ENCODE data around the gene CAGE1.

CAGE1 gene

DNA sequence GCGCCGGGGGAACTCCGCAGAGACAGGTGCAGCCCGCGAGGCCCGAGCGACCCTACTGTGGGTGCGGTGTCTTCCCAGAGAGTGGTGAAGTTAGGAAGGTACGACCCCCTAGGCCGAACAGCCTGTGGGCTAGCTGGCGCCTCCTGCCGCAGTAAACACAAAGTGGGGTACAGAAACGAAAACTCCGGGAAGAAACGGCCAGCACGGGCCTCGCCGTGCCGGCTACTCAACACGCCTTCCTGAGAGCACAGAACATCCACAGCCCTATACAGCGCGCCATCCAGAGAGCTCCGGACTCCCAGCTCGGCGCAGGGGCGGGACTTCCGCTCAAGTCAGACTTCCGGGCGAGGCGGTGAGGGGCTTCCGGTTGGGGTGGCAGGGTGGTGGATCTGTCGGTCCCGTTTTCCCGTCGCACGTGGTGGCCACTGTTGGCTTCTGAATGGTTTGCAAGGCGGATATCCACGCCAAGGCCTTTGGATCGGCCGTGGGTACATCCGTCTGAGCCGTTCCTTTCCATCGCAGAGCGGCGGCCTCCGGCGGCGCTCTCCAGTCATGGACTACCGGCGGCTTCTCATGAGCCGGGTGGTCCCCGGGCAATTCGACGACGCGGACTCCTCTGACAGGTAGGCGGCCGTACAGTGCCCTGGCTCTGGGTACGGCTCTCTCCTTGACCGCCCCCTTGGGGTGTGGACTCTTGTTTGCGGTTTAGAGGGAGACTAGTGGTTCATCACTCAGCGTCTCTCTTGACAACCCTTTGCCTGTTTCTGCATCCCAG, at the start of gene CAGE1, which contains the start of gene RIOK1:
Gene CAGE1 (minus strand): TSS at position 292 of the 775 bp plus-strand sequence. CDS start 2,569 bp downstream, outside the sequence.
Gene RIOK1 (plus strand): TSS at position 358 of the 775 bp plus-strand sequence. CDS start 195 bp downstream, at position 553.
- peak; percentile 88 for DNase-seq (ENCODE audit: low read depth)

- DNase-seq (ENCODE audit: low read depth), result no peak
Observed at GRCh38 chr6:7439228-7439627, 49.7 kb upstream of the CAGE1 start.

DNA sequence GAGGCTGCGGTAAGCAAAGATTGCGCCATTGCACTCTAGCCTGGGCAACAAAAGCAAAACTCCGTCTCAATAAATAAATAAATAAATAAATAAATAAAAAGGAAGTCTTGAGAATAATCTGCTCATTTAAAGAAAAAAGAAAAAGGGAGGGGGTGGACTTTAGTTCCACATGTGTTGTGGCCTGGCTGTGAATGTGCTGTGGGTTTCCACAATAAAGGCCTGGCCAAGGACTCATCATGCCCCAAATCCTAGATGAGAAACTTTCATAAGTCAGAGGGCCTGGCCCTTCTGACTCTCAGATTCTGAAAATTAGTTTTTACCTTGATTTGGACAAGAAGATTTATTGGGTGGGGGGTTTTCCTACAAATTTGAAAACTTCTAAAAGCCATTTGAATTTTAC, 48.5 kb upstream of the CAGE1 start:
- no peak for DNase-seq (ENCODE audit: low read depth)

DNA sequence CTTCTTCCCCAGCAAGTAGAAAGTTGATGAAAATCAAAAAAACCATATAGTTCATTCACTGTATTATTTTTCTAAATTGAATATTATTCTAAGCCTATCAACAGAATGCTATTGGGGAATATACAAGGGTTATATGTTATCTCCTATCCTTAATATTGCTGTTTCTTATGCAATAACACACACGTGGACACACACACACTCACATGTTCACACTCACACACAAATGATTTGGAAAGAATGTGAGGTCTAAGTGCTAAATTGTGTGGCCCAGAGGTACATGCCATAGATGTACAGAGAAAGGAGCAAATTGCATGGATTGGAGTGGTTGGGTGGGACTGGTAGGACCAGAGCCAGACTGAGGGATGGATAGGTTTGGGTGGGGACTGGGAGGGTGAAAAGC, 45.1 kb upstream of the CAGE1 start:
- no peak for DNase-seq (ENCODE audit: low read depth)

DNA sequence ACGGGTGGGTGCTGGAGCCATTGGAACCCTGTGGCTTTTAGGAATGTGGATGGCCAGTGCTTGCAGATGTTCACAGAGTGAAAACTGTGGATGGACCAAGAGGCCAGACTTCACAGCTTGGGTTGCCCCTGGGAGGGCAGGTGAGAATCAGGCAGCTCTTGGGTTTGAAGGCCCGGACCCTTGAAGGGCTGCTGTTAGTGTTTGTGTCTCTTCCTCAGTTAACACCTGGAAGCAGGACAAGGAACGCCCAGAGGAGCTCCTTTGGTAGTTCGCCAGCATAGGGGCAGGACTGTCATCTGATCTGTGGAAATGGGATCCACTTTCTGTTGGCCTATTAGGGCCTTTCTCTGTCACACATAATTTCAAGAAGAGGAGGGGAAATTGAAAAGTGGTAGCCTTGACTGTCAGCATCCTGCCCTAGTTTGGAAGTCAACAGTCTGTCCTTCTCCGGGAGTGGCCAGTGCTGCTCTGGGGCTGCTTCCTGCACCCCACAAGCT, 43.6 kb upstream of the CAGE1 start:
- no peak for DNase-seq (ENCODE audit: low read depth)

GRCh38 chr6:7432391-7433120, 43.0 kb upstream of the CAGE1 start:
- DNase-seq (ENCODE audit: low read depth), result no peak

- no peak for DNase-seq (ENCODE audit: low read depth)
Observed at GRCh38 chr6:7431674-7432390, 42.3 kb upstream of the CAGE1 start.

DNA sequence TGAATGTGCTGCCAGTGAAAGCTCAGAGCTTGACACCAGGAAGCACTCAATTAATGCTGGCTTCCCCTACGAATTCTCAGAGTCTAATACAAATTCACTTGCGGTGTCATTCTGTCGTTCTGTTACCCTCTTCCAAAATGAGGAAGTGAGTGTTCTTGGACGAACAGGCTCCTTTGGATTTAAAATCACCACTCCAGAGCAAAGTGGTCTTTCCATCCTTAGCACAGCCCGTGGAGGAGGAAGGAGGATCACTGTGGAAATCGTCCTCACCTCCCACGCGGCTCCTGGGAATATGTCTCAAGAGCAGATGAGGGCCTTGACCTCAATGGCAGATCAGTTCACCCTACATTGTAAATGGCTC, 41.8 kb upstream of the CAGE1 start:
- DNase-seq (ENCODE audit: low read depth), result no peak

GRCh38 chr6:7426447-7427169, 37.1 kb upstream of the CAGE1 start:
- DNase-seq (ENCODE audit: low read depth), result no peak

- DNase-seq (ENCODE audit: low read depth), result no peak
Observed at GRCh38 chr6:7425808-7426190, 36.3 kb upstream of the CAGE1 start.

DNA sequence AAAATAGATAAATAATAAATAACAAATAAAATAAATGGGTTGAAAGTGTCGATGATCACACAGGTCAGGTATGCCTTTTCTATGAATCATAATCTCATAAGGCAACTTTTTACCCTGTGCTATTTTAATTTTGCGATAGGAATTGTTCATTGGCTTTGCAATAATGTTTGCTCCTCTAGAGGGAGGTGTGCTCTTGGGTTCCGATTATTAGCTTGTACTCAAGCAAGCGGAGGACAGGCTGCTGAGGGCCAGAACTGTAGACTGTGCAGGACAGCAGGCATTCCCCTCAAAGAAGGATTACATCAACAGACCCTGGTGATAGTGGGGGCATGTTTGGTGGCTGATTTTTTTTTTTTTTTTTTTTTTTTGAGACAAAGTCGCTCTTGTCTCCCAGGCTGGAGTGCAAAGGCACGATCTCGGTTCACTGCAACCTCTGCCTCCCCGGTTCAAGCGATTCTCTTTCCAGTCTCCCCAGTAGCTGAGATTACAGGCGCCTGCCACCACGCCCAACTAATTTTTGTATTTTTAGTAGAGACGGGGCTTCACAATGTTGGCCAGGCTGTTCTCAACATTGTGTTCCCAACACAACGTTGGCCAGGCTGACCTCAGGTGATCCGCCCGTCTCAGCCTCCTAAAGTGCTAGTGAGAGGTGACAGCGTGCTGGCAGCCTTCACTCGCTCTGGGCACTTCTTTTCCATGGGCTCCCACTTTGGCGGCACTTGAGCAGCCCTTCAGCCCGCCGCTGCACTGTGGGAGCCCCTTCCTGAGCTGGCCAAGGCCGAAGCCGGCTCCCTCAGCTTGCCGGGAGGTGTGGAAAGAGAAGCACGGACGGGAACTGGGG, 35.6 kb upstream of the CAGE1 start:
- no peak for DNase-seq (ENCODE audit: low read depth)

DNA sequence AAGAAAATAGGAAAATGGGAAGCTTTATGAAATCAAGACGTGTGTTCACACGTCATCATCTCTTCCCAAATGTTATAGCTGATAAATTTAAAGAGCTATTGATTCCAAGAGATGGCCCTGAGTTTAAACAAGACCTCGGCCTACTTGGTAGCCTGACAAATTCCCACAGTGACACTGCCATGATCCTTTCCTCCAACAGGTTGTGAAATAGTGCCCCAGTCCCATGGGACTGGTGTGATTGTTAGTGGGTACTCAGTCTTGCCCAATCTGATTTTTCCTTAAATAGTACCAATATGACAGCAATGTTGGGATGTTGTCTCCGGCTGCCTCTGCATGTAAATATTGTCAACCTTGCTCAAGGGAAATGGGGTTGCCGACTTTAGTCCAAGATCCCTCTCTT, 34.5 kb upstream of the CAGE1 start:
- DNase-seq (ENCODE audit: low read depth), result no peak

DNA sequence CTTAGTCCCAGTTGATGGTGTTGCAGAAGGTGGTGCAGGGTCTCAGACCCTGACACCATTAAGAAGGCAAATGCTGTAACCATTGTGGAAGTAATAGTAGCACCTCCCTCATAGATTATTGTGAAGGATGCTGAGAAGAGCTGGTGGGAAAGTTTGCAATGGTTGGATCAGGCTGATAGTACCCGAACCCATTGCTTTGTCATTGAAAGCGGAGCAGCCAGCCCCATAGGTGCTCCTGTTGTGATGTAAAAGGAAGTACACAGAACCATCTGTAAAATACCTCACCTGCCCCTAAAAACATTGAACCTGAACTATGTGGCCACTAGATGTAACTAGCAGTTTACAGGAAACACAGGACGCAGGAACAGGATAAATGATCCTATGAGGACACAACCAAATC, 31.5 kb upstream of the CAGE1 start:
- DNase-seq (ENCODE audit: low read depth), result no peak

DNA sequence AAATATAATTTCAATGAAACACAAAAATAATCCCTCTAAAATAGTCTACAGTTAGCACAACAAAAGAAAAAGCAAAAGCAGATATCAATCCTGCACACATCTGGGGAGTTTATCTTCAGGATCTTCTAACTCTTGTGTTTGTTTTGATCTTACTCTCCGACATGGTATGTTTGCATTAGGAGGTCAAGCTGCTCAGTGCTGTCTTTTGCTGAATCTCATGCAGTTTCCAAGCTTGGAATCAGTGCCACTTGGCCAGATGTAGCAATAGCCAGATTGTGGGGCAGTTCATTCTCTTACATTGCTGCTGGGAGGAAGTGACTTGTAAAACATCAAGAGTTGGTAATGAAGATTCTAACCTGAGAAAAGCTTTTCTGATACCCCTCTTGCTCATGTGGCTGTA, 29.5 kb upstream of the CAGE1 start:
- no peak for DNase-seq (ENCODE audit: low read depth)

DNA sequence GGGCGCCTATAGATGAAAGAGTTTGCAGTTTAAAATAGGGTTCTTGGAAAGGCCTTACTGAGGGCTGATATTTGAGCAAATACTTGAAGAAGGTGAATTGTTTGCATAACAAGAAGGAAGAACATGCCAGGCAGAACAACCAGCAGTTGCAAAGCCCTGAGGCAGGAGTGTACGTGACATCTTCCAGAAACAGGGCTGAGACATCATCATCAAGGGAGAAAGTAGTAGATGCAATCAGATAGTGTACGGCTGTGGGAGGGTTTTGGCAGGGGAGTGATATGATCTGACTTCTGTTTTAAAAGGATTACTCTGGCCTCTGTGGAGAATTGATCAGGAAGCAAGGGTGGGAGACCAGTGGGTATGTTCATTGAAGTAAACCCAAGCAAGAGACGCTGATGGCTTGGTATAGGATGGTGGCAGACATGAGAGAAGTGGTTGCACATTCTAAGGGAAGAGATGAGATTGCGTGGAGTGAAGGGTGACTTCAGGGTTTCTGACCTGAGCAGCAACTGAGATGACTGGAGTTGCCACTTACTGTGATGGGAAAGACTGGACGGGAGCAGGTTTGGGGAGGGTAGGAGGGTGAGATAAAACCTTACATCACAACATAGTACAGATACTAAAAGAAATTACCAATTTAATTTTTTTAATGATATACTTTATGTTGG, 28.8 kb upstream of the CAGE1 start:
- DNase-seq (ENCODE audit: low read depth), result no peak

DNA sequence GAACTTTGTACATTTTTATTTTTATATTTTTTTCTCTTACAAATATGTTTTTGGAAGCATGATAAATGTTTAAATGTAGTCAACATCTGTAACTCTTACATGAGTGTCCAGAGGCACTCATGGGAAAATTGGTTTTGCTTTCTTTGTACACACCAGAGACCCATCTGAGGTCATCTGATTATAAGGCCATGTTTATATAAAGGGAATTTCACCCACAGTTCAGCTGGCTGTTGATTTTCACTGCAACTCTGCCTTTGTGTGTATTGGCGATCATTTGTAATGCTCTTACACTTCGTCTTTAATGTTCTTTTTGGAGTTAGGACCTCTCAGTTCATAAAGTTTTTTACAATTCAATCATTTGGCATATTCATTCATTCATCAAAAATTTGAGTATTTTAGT, 28.1 kb upstream of the CAGE1 start:
- DNase-seq (ENCODE audit: low read depth), result no peak

- DNase-seq (ENCODE audit: low read depth), result no peak
Observed at GRCh38 chr6:7414811-7415210, 25.3 kb upstream of the CAGE1 start.

- DNase-seq (ENCODE audit: low read depth), result no peak
Observed at GRCh38 chr6:7413151-7413823, 23.7 kb upstream of the CAGE1 start.

DNA sequence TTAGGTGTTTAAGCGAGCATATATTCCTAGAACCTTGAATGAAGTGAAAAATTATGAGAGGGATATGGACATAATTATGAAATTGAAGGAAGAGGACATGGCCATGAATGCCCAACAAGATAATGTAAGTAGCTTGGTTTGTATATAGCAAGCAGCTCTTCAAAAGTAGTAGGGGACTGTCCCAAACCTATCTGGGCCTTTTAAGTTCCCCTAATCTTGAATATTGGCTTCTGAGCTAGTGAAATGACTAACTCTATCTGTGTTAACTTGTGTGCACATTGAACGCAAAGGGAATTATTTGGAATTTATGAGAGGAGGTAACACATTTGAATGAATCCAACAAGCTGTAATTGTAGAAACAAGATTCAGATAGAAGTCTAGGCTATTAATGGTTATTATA, 21.8 kb upstream of the CAGE1 start:
- DNase-seq (ENCODE audit: low read depth), result no peak

DNA sequence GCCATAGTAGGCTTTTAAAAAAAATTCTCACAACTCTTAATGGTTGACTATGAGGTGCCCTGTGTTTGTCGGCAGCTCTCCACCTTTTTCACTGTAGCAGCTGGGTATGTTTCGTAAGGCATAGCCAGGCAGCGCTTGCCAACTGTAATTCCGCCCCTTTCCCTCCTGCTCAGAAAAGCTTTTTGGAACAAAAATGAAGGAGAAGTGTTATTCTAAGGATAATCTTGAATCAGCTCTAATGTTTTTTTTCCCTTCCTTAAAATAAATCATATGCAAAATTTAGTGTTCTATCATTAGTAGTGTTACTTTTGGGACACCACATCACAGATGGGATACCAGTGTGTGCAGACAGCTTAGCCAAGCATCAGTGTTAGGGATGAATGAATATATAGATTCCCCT, 21.3 kb upstream of the CAGE1 start:
- DNase-seq (ENCODE audit: low read depth), result no peak
